ENCODE results near the gene SIGLEC14.
"Not testable (repeated sequence)": the region's sequence is repeated elsewhere in the genome, so short reads cannot be mapped to it uniquely, and the experiment has no call there.

SIGLEC14 gene

GRCh38 chr19:51646730-51647129 is at the start of gene SIGLEC14:
Gene SIGLEC14 (minus strand): TSS chr19:51646825. CDS start chr19:51646759, 66 bp downstream.
- not testable (repeated sequence) for DNase-seq (ENCODE audit: low read depth)

GRCh38 chr19:51695702-51696315 is 49.2 kb upstream of the SIGLEC14 start:
- no peak for DNase-seq (ENCODE audit: low read depth)

- no peak for DNase-seq (ENCODE audit: low read depth)
These were observed 48.5 kb upstream of the SIGLEC14 start for GRCh38 chr19:51695088-51695487.

GRCh38 chr19:51694318-51695085 is 47.9 kb upstream of the SIGLEC14 start:
- DNase-seq (ENCODE audit: low read depth), result no peak

GRCh38 chr19:51693819-51694218 is 47.2 kb upstream of the SIGLEC14 start:
- DNase-seq (ENCODE audit: low read depth), result no peak

GRCh38 chr19:51693260-51693659 is 46.6 kb upstream of the SIGLEC14 start, which contains the start of gene SPACA6:
Gene SPACA6 (plus strand): TSS chr19:51693330. CDS start chr19:51693527, 197 bp downstream.
- DNase-seq (ENCODE audit: low read depth), result no peak

GRCh38 chr19:51692468-51692867 is 45.8 kb upstream of the SIGLEC14 start:
- no peak for DNase-seq (ENCODE audit: low read depth)

GRCh38 chr19:51691584-51692428 is 45.2 kb upstream of the SIGLEC14 start:
- no peak for DNase-seq (ENCODE audit: low read depth)

GRCh38 chr19:51691074-51691583 is 44.5 kb upstream of the SIGLEC14 start:
- DNase-seq (ENCODE audit: low read depth), result no peak

GRCh38 chr19:51690454-51691073 is 43.9 kb upstream of the SIGLEC14 start:
- DNase-seq (ENCODE audit: low read depth), result no peak

- DNase-seq (ENCODE audit: low read depth), result no peak
These were observed 43.3 kb upstream of the SIGLEC14 start for GRCh38 chr19:51689751-51690453.

GRCh38 chr19:51688671-51689571 is 42.3 kb upstream of the SIGLEC14 start:
- peak; percentile 83 for DNase-seq (ENCODE audit: low read depth)

- peak; percentile 34 for DNase-seq (ENCODE audit: low read depth)
These were observed 41.4 kb upstream of the SIGLEC14 start for GRCh38 chr19:51687791-51688670.

GRCh38 chr19:51686171-51686570 is 39.5 kb upstream of the SIGLEC14 start:
- DNase-seq (ENCODE audit: low read depth), result no peak

GRCh38 chr19:51681286-51681941 is 34.8 kb upstream of the SIGLEC14 start:
- DNase-seq (ENCODE audit: low read depth), result no peak

- DNase-seq (ENCODE audit: low read depth), result no peak
These were observed 33.8 kb upstream of the SIGLEC14 start for GRCh38 chr19:51680474-51680873.

GRCh38 chr19:51676566-51677083 is 30.0 kb upstream of the SIGLEC14 start:
- no peak for DNase-seq (ENCODE audit: low read depth)

GRCh38 chr19:51675911-51676565 is 29.4 kb upstream of the SIGLEC14 start:
- DNase-seq (ENCODE audit: low read depth), result not testable (repeated sequence)
